GM19351 (cell line): ENCODE measurements around the gene OR51A4.
"Not testable (repeated sequence)": the region's sequence is repeated elsewhere in the genome, so short reads cannot be mapped to it uniquely, and the experiment has no call there.

Experiments used
- ATAC-seq: cut with Tn5 transposase; IDR thresholded peaks from one replicate; pipeline ENCODE4 v1.9.1; 2021; ENCODE audit warnings: mild to moderate bottlenecking, moderate library complexity; ENCODE audit not compliant: unreplicated experiment

The OR51A4 gene

GRCh38 chr11:4947505-4947904 lies at the start of gene OR51A4:
OR51A4 (minus strand) TSS chr11:4947605; CDS start chr11:4947100, 505 bp downstream.
- no peak for ATAC-seq

GRCh38 chr11:4994551-4994950 lies 47.1 kb upstream of the OR51A4 start, which contains the start of gene OR51L1:
OR51L1 (plus strand) TSS chr11:4994851; CDS start chr11:4998983, 4,132 bp downstream.
- ATAC-seq: no peak

- no peak for ATAC-seq
These were observed 43.7 kb upstream of the OR51A4 start for GRCh38 chr11:4991060-4991459.

GRCh38 chr11:4983841-4984240 lies 36.4 kb upstream of the OR51A4 start:
- ATAC-seq: no peak

GRCh38 chr11:4982678-4983077 lies 35.3 kb upstream of the OR51A4 start:
- ATAC-seq: no peak

GRCh38 chr11:4979036-4979435 lies 31.6 kb upstream of the OR51A4 start:
- ATAC-seq: no peak

GRCh38 chr11:4975436-4975835 lies 28.0 kb upstream of the OR51A4 start:
- ATAC-seq: no peak

GRCh38 chr11:4962816-4963215 lies 15.4 kb upstream of the OR51A4 start:
- ATAC-seq: no peak

GRCh38 chr11:4960877-4961276 lies 13.5 kb upstream of the OR51A4 start:
- ATAC-seq: no peak

GRCh38 chr11:4957396-4957795 lies 10.0 kb upstream of the OR51A4 start:
- ATAC-seq: no peak

GRCh38 chr11:4955613-4956012 lies 8.2 kb upstream of the OR51A4 start, which contains the start of gene OR51A2:
OR51A2 (minus strand) TSS chr11:4955713; CDS start chr11:4955713, 0 bp downstream.
- not testable (repeated sequence) for ATAC-seq

GRCh38 chr11:4936745-4937144 lies 10.7 kb downstream of the OR51A4 start:
- no peak for ATAC-seq

- ATAC-seq: no peak
These were observed 14.7 kb downstream of the OR51A4 start for GRCh38 chr11:4932751-4933150.

GRCh38 chr11:4926608-4927007 lies 20.8 kb downstream of the OR51A4 start:
- ATAC-seq: no peak

GRCh38 chr11:4924239-4924638 lies 23.2 kb downstream of the OR51A4 start, which contains the start of gene OR51G1:
OR51G1 (minus strand) TSS chr11:4924339; CDS start chr11:4924339, 0 bp downstream.
- no peak for ATAC-seq

- no peak for ATAC-seq
These were observed 25.1 kb downstream of the OR51A4 start for GRCh38 chr11:4922304-4922703.

- no peak for ATAC-seq
These were observed 25.6 kb downstream of the OR51A4 start for GRCh38 chr11:4921796-4922195.

- ATAC-seq: no peak
These were observed 28.2 kb downstream of the OR51A4 start, which contains the start of gene OR51G2 for GRCh38 chr11:4919250-4919649. OR51G2 (minus strand) TSS chr11:4919350; CDS start chr11:4915663, 3,687 bp downstream.

- ATAC-seq: no peak
These were observed 30.8 kb downstream of the OR51A4 start for GRCh38 chr11:4916581-4916980.

- ATAC-seq: no peak
These were observed 43.9 kb downstream of the OR51A4 start, which contains the start of gene OR51A7 for GRCh38 chr11:4903484-4903883. OR51A7 (plus strand) TSS chr11:4903783; CDS start chr11:4907370, 3,587 bp downstream.
